ENCODE measurements around the gene MRPL46. TPM values are rescaled to one million over a fixed set of nuclear protein-coding genes. Genes with fewer than 3 reads are reported as not detected.

MRPL46 gene
- polyA plus RNA-seq, 1 donor from 2014 or later, result 41.0 TPM

- Histone ChIP-seq H3K9me3 (ENCODE audit: low read length) (no peaks in the 10 kb centered on the region), H3K27ac (ENCODE audit: low read length) (peak overlapping the region; percentile 73), H3K4me3 (ENCODE audit: low read length) (peak overlapping the region; percentile 84), H3K4me2 (ENCODE audit: low read length) (peak overlapping the region; percentile 87), H3F3A (ENCODE audit: insufficient read depth, low read length, poor library complexity, severe bottlenecking) (no peaks in the 10 kb centered on the region), H3K9me2 (ENCODE audit: insufficient read depth, low read length) (no peaks in the 10 kb centered on the region), H2AFZ (ENCODE audit: low read depth, low read length) (peak overlapping the region; percentile 63), H3K79me2 (replicated peaks; ENCODE audit: insufficient read depth, low read length) (peaks cover 28% of the 10 kb centered on the region), H4K20me1 (ENCODE audit: insufficient read depth) (no peaks in the 10 kb centered on the region), H3K27me3 (ENCODE audit: insufficient read depth, low read depth, low read length) (no peaks in the 10 kb centered on the region), H3K9ac (ENCODE audit: low read length) (peak overlapping the region; percentile 77), H3K36me3 (ENCODE audit: insufficient read depth, low read length) (no peaks in the 10 kb centered on the region)
- TF ChIP-seq RAD21 (conservative IDR thresholded peaks at IDR 0.05) (peak; percentile 19), EZH2 (IDR thresholded peaks at IDR 0.05; ENCODE audit: borderline replicate concordance, insufficient read depth, low read length, poor library complexity, severe bottlenecking) (no peak), CTCF (IDR thresholded peaks at IDR 0.05; ENCODE audit: poor library complexity, severe bottlenecking) (peak; percentile 54)
Measured at GRCh38 chr15:88467935-88468528, 844 bp upstream of the MRPL46 start.

GRCh38 chr15:88465633-88466224 is 1.5 kb downstream of the MRPL46 start:
- H3K4me3 ChIP-seq (ENCODE audit: low read length), result peak overlapping the region; percentile 84
- peak overlapping the region; percentile 77 for H3K9ac ChIP-seq (ENCODE audit: low read length)
- no peak overlapping the region for H3K4me2 ChIP-seq (ENCODE audit: low read length)
- no peaks in the 10 kb centered on the region for H3K9me2 ChIP-seq (ENCODE audit: insufficient read depth, low read length)
- no peak overlapping the region for H3K27ac ChIP-seq (ENCODE audit: low read length)
- peaks cover 5% of the 10 kb centered on the region for H3K36me3 ChIP-seq (ENCODE audit: insufficient read depth, low read length)
- H3K27me3 ChIP-seq (ENCODE audit: insufficient read depth, low read depth, low read length), result no peaks in the 10 kb centered on the region
- no peak overlapping the region for H2AFZ ChIP-seq (ENCODE audit: low read depth, low read length)
- no peaks in the 10 kb centered on the region for H4K20me1 ChIP-seq (ENCODE audit: insufficient read depth)
- no peak for TF ChIP-seq EP300 (conservative IDR thresholded peaks at IDR 0.05; ENCODE audit: poor library complexity, severe bottlenecking)
- TF ChIP-seq MXI1 (conservative IDR thresholded peaks at IDR 0.05; ENCODE audit: poor library complexity, severe bottlenecking), result no peak
- TF ChIP-seq REST (IDR thresholded peaks at IDR 0.05; ENCODE audit: borderline replicate concordance), result no peak
- TF ChIP-seq SMC3 (conservative IDR thresholded peaks at IDR 0.05; ENCODE audit: poor library complexity), result no peak
- no peak for TF ChIP-seq TAF1 (IDR thresholded peaks at IDR 0.05; ENCODE audit: low read depth)
- no peak for TF ChIP-seq CTCF (IDR thresholded peaks at IDR 0.05; ENCODE audit: poor library complexity, severe bottlenecking)
- TF ChIP-seq POLR2AphosphoS5 (IDR thresholded peaks at IDR 0.05), result no peak
- TF ChIP-seq RAD21 (conservative IDR thresholded peaks at IDR 0.05), result no peak
- H3F3A ChIP-seq (ENCODE audit: insufficient read depth, low read length, poor library complexity, severe bottlenecking), result no peaks in the 10 kb centered on the region
- H3K79me2 ChIP-seq (replicated peaks; ENCODE audit: insufficient read depth, low read length), result peaks cover 28% of the 10 kb centered on the region
- no peaks in the 10 kb centered on the region for H3K9me3 ChIP-seq (ENCODE audit: low read length)
